RWPE2 (cell line): ENCODE data around the gene LRRC8C.
A peak's percentile ranks its signal among the peaks of the same experiment; 100 is the strongest.

Source experiments
- ATAC-seq: fragments of 200-7000 bp; cut with Tn5 transposase; 3 replicates; pipeline ENCODE4 v1.9.1; 2021; ENCODE audit warnings: low read depth
- DNase-seq: peaks from one replicate; pipeline ENCODE4 v3.0.0-alpha.2; 2020; ENCODE audit warnings: low spot score
- H3K27ac ChIP-seq: fragments of 450-650 bp; 2 replicates; pipeline ENCODE4 v1.5.1; 2017; ENCODE audit warnings: mild to moderate bottlenecking; ENCODE audit not compliant: poor library complexity, severe bottlenecking
- H3K27me3 ChIP-seq: fragments of 250-450 bp; sonication (Bioruptor Pico); 2 replicates; pipeline ENCODE4 v1.5.1; 2021; ENCODE audit warnings: mild to moderate bottlenecking, moderate library complexity; ENCODE audit not compliant: insufficient read depth, poor library complexity, severe bottlenecking
- H3K36me3 ChIP-seq: fragments of 250-450 bp; sonication (Bioruptor Pico); 2 replicates; pipeline ENCODE4 v1.5.1; 2020; ENCODE audit warnings: low read depth, mild to moderate bottlenecking, moderate library complexity
- H3K4me1 ChIP-seq: fragments of 250-450 bp; sonication (Bioruptor Pico); 2 replicates; pipeline ENCODE4 v1.5.1; 2021; ENCODE audit warnings: mild to moderate bottlenecking, moderate library complexity; ENCODE audit not compliant: insufficient read depth, poor library complexity, severe bottlenecking
- H3K4me3 ChIP-seq: fragments of 250-450 bp; sonication (Bioruptor Pico); 2 replicates; pipeline ENCODE4 v1.5.1; 2021; ENCODE audit warnings: mild to moderate bottlenecking, moderate library complexity; ENCODE audit not compliant: severe bottlenecking
- H3K9me3 ChIP-seq: fragments of 250-450 bp; sonication (Bioruptor Pico); 2 replicates; pipeline ENCODE4 v1.5.1; 2021; ENCODE audit warnings: mild to moderate bottlenecking, moderate library complexity; ENCODE audit not compliant: severe bottlenecking
- TF ChIP-seq, protein P1 (sequence below): fragments of 450-650 bp; IDR thresholded peaks from one replicate; pipeline ENCODE4 v1.5.1; 2017; ENCODE audit warnings: mild to moderate bottlenecking, moderate library complexity; ENCODE audit not compliant: poor library complexity, severe bottlenecking

LRRC8C gene

DNA sequence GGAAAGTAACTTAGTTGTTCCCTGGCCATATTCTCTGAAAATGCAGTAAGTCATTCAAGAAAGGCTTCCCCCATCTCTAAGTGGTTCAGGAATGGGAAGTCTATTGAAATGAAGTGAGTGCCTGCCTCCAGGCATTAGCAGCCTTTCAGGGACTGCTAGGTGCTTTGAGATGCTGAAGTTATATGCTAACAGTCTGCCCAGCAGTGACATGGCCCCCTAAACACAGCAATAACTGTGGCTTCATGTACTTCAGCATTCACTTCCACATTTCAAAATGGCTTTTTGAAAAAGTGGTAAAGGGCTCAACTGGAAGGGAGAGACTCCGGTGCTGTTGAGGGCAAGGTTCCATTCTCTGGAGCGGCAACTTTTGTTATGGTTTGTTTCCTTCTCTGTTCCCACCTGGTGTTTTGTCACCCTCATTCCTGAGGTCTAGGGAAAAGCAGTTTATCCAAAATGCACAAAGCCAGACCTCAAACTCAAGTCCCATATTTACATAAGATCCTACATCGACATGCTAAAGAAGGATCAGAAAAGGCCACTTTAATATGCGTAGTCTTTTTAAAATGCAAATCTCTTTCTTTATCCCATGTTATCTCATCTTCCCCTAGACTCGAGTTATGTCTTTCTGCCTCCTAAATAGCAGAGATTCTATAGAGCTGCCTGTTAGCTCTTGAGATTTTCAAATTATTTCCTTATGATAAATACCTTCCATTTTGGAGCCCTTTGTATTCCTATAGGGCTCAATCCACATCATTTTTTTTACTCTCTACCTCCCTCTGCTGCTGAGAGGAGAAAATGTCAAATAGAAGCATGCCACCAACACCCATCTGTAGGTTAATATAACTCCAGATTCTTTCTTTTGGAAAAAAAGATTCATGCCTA lies 34.2 kb upstream of the LRRC8C start:
- no peaks in the 10 kb centered on the region for H3K36me3 ChIP-seq
- peak; percentile 73 for ATAC-seq
- DNase-seq = no peak
- no peak overlapping the region for H3K4me3 ChIP-seq
- H3K4me1 ChIP-seq = peaks cover 2% of the 10 kb centered on the region
- TF ChIP-seq, protein P1, sequence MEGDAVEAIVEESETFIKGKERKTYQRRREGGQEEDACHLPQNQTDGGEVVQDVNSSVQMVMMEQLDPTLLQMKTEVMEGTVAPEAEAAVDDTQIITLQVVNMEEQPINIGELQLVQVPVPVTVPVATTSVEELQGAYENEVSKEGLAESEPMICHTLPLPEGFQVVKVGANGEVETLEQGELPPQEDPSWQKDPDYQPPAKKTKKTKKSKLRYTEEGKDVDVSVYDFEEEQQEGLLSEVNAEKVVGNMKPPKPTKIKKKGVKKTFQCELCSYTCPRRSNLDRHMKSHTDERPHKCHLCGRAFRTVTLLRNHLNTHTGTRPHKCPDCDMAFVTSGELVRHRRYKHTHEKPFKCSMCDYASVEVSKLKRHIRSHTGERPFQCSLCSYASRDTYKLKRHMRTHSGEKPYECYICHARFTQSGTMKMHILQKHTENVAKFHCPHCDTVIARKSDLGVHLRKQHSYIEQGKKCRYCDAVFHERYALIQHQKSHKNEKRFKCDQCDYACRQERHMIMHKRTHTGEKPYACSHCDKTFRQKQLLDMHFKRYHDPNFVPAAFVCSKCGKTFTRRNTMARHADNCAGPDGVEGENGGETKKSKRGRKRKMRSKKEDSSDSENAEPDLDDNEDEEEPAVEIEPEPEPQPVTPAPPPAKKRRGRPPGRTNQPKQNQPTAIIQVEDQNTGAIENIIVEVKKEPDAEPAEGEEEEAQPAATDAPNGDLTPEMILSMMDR = peak; percentile 79
- H3K27ac ChIP-seq = no peak overlapping the region
- no peaks in the 10 kb centered on the region for H3K9me3 ChIP-seq
- H3K27me3 ChIP-seq = no peaks in the 10 kb centered on the region

- ATAC-seq (no peak), DNase-seq (no peak)
- Histone ChIP-seq H3K36me3 (no peaks in the 10 kb centered on the region), H3K9me3 (no peaks in the 10 kb centered on the region), H3K27ac (no peak overlapping the region), H3K4me1 (peaks cover 6% of the 10 kb centered on the region), H3K4me3 (no peak overlapping the region), H3K27me3 (no peaks in the 10 kb centered on the region)
- TF ChIP-seq, protein P1 = peak; percentile 55
Measured at GRCh38 chr1:89599332-89599630, 33.6 kb upstream of the LRRC8C start.

DNA sequence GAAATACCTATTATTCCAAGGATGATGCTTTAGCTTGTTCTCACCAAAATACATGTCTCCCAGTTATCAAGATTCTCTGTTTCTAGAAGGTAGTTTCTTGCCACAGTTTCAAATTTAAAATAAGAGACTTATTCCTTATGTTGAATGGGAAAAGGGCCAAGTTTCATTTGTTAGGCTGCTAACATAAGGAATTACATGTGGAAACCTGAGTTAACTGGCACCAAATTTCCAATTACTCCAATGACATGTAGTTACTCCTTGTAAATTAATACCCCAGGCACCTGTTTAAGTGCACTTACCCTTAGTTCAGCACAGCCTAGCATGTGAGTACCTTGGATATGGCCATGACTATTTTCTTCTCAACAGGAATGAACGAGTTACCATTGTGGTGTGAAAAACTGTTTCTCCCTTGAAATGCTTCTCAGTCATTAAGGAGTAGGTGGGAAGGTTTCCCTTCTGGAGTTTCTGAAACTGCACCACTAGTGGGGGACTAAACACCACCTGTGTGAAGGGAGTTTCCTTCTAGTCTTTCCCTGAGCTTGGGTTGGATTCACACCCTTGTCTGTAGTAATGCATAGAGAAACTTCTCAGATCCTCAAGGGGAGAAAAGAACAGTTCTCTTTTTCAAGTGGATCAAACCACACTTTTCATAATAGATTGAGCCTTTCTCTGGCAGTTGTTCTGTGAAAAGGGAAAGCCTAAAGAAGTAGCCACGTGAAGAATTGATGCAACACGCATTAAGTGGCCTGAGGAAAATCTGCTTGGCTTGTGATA lies 32.3 kb upstream of the LRRC8C start:
- ATAC-seq = no peak
- Histone ChIP-seq H3K4me3 (no peak overlapping the region), H3K9me3 (no peaks in the 10 kb centered on the region), H3K27ac (no peak overlapping the region), H3K4me1 (peaks cover 19% of the 10 kb centered on the region), H3K27me3 (no peaks in the 10 kb centered on the region), H3K36me3 (no peaks in the 10 kb centered on the region)
- TF ChIP-seq, protein P1 = no peak
- no peak for DNase-seq

DNA sequence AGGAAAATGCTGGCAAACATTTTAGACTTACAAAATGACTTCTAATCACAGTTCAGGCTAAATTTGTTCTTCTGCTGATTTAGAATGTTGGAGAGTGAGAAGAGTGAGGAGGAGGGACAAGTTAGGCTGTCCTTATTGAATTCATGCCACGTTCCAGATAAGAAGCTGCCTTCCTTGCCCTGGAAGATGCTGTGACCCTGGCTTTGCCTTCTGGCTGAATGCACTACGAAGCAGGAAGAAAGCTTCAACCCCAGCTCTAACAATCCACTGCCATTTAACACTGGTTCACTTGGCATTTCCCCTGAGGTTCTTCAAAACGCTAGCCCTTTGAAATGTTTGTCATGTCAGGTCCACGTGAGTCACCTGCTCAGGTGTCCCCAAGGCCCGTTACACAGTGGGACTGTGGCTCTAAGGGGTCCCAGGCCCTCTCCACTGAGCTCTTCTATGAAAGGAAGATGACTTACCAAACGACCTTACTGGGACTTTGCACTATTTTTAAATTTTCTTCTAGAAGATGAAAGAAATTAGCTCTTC lies 30.0 kb upstream of the LRRC8C start:
- H3K4me3 ChIP-seq = no peak overlapping the region
- no peaks in the 10 kb centered on the region for H3K9me3 ChIP-seq
- H3K27ac ChIP-seq = no peak overlapping the region
- H3K4me1 ChIP-seq = peaks cover 28% of the 10 kb centered on the region
- DNase-seq = no peak
- TF ChIP-seq, protein P1 = no peak
- no peaks in the 10 kb centered on the region for H3K27me3 ChIP-seq
- no peaks in the 10 kb centered on the region for H3K36me3 ChIP-seq
- no peak for ATAC-seq
